Left lung (tissue), 10 donors: ENCODE data around the gene ELL. TPM values are rescaled to one million over a fixed set of nuclear protein-coding genes. Genes with fewer than 3 reads are reported as not detected.

Source experiments
- ATAC-seq: fragments of 200-7000 bp; cut with Tn5 transposase; one replicate; pipeline ENCODE4 v1.9.1; 2020; ENCODE audit warnings: moderate library complexity
- DNase-seq, 4 donors: peaks; one replicate each; pipeline ENCODE4 v3.0.0-alpha.2; 2013 to 2020
- H3K27ac ChIP-seq, 2 donors: fragments of 200-600 bp; sonication (generic) in 1 of 2; one replicate each; pipeline versions ENCODE4 v1.5.0 to v1.8.0; 2020 to 2021
- H3K27me3 ChIP-seq, 2 donors: fragments of 200-600 bp; sonication (generic) in 1 of 2; one replicate each; pipeline versions ENCODE4 v1.5.0 to v1.8.0; 2020 to 2021
- H3K36me3 ChIP-seq, 2 donors: fragments of 200-600 bp; sonication (generic) in 1 of 2; one replicate each; pipeline versions ENCODE4 v1.5.0 to v1.8.0; 2020 to 2021
- H3K4me1 ChIP-seq, 2 donors: fragments of 200-600 bp; one replicate each; pipeline ENCODE4 v1.8.0; 2021
- H3K4me3 ChIP-seq, 2 donors: fragments of 200-600 bp; sonication (generic) in 1 of 2; one replicate each; pipeline versions ENCODE4 v1.5.0 to v1.8.0; 2020 to 2021; ENCODE audit warnings: mild to moderate bottlenecking in 1 of 2
- H3K9me3 ChIP-seq, 2 donors: fragments of 200-600 bp; sonication (generic) in 1 of 2; one replicate each; pipeline versions ENCODE4 v1.5.0 to v1.8.0; 2020 to 2021
- CTCF ChIP-seq, 2 donors: fragments of 200-600 bp; sonication (generic) in 1 of 2; IDR thresholded peaks; one replicate each; pipeline versions ENCODE4 v1.5.0 to v1.8.0; 2021; ENCODE audit warnings: antibody characterized with exemption in 2 of 2
- intact Hi-C, 2 donors: fragments of 100-400 bp; cut with DNase I; formaldehyde crosslinking; loops; one replicate each; pipeline versions ENCODE4 v1.11.2 to v1.14.2; 2022
- polyA plus RNA-seq, 6 donors: library from polyadenylated mRNA; unstranded; fragments of 120-200 nt; gene quantifications; one replicate each; pipeline ENCODE4 v1.2.1, GENCODE V29; 2013; ENCODE audit not compliant: insufficient read length in 6 of 6
- total RNA-seq, 2 donors: library from RNA; stranded (reverse); fragmentation: NEBNext Ultra II Directional; extraction: Animal tissue kit (Norgen Biotek cat#: 25700); gene quantifications; one replicate each; pipeline ENCODE4 v1.2.1, GENCODE V29; 2021
- donor health status: DM: no; HTN: yes; CAD: no.
- donor health status: DM: no; HTN: no; CAD: no.

Gene ELL
- total and polyA plus RNA-seq, 8 donors, result 8.5 to 22.9 (median 9.9) TPM

GRCh38 chr19:18421371-18421959, 100.4 kb downstream of the ELL start:
- H3K27me3 ChIP-seq, result peaks cover 0 to 36% of the 10 kb centered on the region in 2 donors
- DNase-seq (peak in 1 of 4 donors; percentile 62), ATAC-seq (no peak)
- intact Hi-C loops, result no loop called here
- H3K27ac ChIP-seq, result no peak overlapping the region
- no peak for TF ChIP-seq CTCF (IDR thresholded peaks at IDR 0.05)
- H3K4me3 ChIP-seq, result peak overlapping the region in 1 of 2 donors; percentile 58
- no peaks in the 10 kb centered on the region for H3K36me3 ChIP-seq
- H3K4me1 ChIP-seq, result peaks cover 25 to 69% of the 10 kb centered on the region in 2 donors
- H3K9me3 ChIP-seq, result no peaks in the 10 kb centered on the region

GRCh38 chr19:18420930-18421329, 100.9 kb downstream of the ELL start:
- H3K4me1 ChIP-seq, result peaks cover 31 to 72% of the 10 kb centered on the region in 2 donors
- H3K4me3 ChIP-seq, result peak overlapping the region in 1 of 2 donors; percentile 58
- H3K27ac ChIP-seq, result peak overlapping the region in 1 of 2 donors; percentile 98
- H3K27me3 ChIP-seq, result peaks cover 0 to 38% of the 10 kb centered on the region in 2 donors
- no peak for ATAC-seq
- intact Hi-C loops, result no loop called here
- H3K9me3 ChIP-seq, result no peaks in the 10 kb centered on the region
- no peak for TF ChIP-seq CTCF (IDR thresholded peaks at IDR 0.05)
- DNase-seq, result no peak
- no peaks in the 10 kb centered on the region for H3K36me3 ChIP-seq

GRCh38 chr19:18419699-18420460, 102.0 kb downstream of the ELL start:
- ATAC-seq, result no peak
- no peak for TF ChIP-seq CTCF (IDR thresholded peaks at IDR 0.05)

GRCh38 chr19:18419195-18419698, 102.6 kb downstream of the ELL start, which contains the start of gene SSBP4:
SSBP4 (plus strand) TSS chr19:18419398; CDS start chr19:18419649, 251 bp downstream.
- Histone ChIP-seq H3K4me1 (peaks cover 47 to 83% of the 10 kb centered on the region in 2 donors), H3K4me3 (peak within 1 kb of the TSS; percentile 58 to 67), H3K36me3 (no peaks in the 10 kb centered on the region), H3K27me3 (peaks cover 0 to 38% of the 10 kb centered on the region in 2 donors), H3K9me3 (no peaks in the 10 kb centered on the region), H3K27ac (peak within 1 kb of the TSS; percentile 96 to 98)
- ATAC-seq (peak; percentile 22), DNase-seq (peak; percentile 74 to 93 (median 84))
- TF ChIP-seq CTCF (IDR thresholded peaks at IDR 0.05), result peak; percentile 7 to 22
- intact Hi-C loops, result no loop called here

More at GRCh38 chr19:18419699-18420460, 102.0 kb downstream of the ELL start:
- H3K27ac ChIP-seq, result peak overlapping the region; percentile 19 to 98
- H3K36me3 ChIP-seq, result no peaks in the 10 kb centered on the region
- peak in 2 of 4 donors; percentile 33 to 81 for DNase-seq
- intact Hi-C loops, result no loop called here
- H3K4me1 ChIP-seq, result peaks cover 40 to 76% of the 10 kb centered on the region in 2 donors
- peaks cover 0 to 38% of the 10 kb centered on the region in 2 donors for H3K27me3 ChIP-seq
- no peaks in the 10 kb centered on the region for H3K9me3 ChIP-seq
- H3K4me3 ChIP-seq, result peak overlapping the region; percentile 58 to 67
